ENCODE results near the gene UBE2Z. TPM values are rescaled to one million over a fixed set of nuclear protein-coding genes. Genes with fewer than 3 reads are reported as not detected.
A peak's percentile ranks its signal among the peaks of the same experiment; 100 is the strongest.

Gene UBE2Z
- 56.8 TPM for polyA plus RNA-seq (2013)

DNA sequence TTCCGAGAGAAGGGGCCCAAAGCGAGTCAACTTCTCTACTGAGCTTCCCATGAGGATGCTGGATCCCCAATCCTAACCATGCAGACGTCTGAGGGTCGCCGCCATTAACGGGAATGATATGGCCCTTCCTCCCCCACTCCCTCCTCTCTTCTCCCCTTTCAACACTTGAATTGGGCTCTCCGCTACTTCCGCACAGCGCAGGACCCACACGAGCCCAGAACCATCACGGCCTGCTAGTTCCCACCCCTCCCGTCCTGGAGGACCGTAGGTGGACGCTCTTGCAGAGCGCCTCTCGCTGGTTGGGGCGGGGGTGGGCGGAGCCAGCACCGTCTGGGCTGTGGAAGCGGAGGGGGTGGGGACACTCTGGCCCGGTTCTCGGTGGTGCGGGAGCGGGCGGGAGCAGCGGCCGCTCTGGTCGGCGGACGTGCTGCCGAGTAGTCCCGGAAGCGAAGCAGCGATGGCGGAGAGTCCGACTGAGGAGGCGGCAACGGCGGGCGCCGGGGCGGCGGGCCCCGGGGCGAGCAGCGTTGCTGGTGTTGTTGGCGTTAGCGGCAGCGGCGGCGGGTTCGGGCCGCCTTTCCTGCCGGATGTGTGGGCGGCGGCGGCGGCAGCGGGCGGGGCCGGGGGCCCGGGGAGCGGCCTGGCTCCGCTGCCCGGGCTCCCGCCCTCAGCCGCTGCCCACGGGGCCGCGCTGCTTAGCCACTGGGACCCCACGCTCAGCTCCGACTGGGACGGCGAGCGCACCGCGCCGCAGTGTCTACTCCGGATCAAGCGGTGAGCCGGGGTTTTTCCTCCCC, at the start of gene UBE2Z:
Gene UBE2Z, plus strand, starts transcription at position 361 of the 797 bp plus-strand sequence. Its CDS starts 97 bp downstream, at position 458.
- peaks cover 2 to 34% (median 30%) of the 10 kb centered on the region in 4 experiments for H3K4me1 ChIP-seq (ENCODE audit: control extremely low read depth in 1 of 4, control insufficient read depth in 4 of 4, insufficient read depth in 4 of 4, low read length in 3 of 4)
- no peaks in the 10 kb centered on the region for H3K9me3 ChIP-seq (ENCODE audit: control extremely low read depth in 1 of 5, control insufficient read depth in 4 of 5, insufficient read depth in 2 of 5, low read depth in 1 of 5, low read length in 4 of 5)
- peak within 1 kb of the TSS; percentile 99 for H3K27ac ChIP-seq (ENCODE audit: insufficient read depth in 1 of 2, low read depth in 1 of 2, low read length in 2 of 2, poor library complexity in 1 of 2, severe bottlenecking in 2 of 2)
- H3K4me3 ChIP-seq (ENCODE audit: control insufficient read depth in 1 of 7, extremely low read depth in 1 of 7, insufficient read depth in 4 of 7, low read depth in 2 of 7, low read length in 6 of 7), result peak within 1 kb of the TSS; percentile 70 to 87 (median 80)
- ChIA-PET POLR2A (interaction anchor here (0.7 to 1.6 kb wide), 3 partner anchors 11 to 56 kb away, joined by 3 to 17 read pairs (median 4); partner anchors contain the start of gene ATP5MC1), CTCF (interaction anchor here (0.8 to 1.1 kb wide), 3 partner anchors 12 to 24 kb away, joined by 4 read pairs; partner anchors contain the start of gene ATP5MC1)
- H3K27me3 ChIP-seq (replicated peaks in 2 of 5; ENCODE audit: control insufficient read depth in 4 of 5, insufficient read depth in 5 of 5, low read length in 4 of 5), result no peaks in the 10 kb centered on the region
- WGBS (ENCODE audit: insufficient coverage), result 0% methylated on average over 52 of the region's 81 CpGs
- DNase-seq, result peak; percentile 97 to 98 (median 97)
- peaks cover 3 to 31% (median 25%) of the 10 kb centered on the region in 4 experiments for H3K36me3 ChIP-seq (ENCODE audit: control insufficient read depth in 4 of 4, insufficient read depth in 4 of 4, low read length in 3 of 4)

DNA sequence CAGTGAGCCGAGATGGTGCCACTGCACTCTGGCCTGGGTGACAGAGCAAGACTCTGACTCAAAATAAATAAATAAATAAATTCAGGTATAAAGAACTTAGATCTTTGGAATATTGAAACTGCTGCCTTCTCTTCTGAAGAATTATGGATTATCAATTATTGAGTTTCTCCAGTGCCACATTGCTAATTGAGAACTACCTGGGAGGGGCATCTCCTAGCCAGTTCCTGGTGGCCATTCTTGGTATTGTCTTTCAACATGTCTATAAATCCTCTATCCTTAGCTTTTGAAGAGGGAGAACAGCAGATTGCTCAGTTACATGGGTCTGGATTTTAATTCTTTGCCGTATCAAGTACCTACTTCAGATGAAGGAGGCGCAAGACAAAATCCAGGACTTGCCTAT, 48.2 kb upstream of the UBE2Z start:
- H3K36me3 ChIP-seq (ENCODE audit: control insufficient read depth in 4 of 4, insufficient read depth in 4 of 4, low read length in 3 of 4), result peaks cover 24 to 67% (median 38%) of the 10 kb centered on the region in 4 experiments
- no peaks in the 10 kb centered on the region for H3K9me3 ChIP-seq (ENCODE audit: control extremely low read depth in 1 of 5, control insufficient read depth in 4 of 5, insufficient read depth in 2 of 5, low read depth in 1 of 5, low read length in 4 of 5)
- ChIA-PET CTCF (interaction anchor here (0.6 to 50.0 kb wide), 6 partner anchors 10 to 157 kb away, joined by 3 to 1090 read pairs (median 28); partner anchors contain the start of gene TTLL6), POLR2A (no interaction called here)
- WGBS (ENCODE audit: insufficient coverage), result 100% methylated on average over 2 of the region's 3 CpGs
- peaks cover under 1 to 15% (median 5%) of the 10 kb centered on the region in 4 experiments for H3K4me1 ChIP-seq (ENCODE audit: control extremely low read depth in 1 of 4, control insufficient read depth in 4 of 4, insufficient read depth in 4 of 4, low read length in 3 of 4)
- H3K4me3 ChIP-seq (ENCODE audit: control insufficient read depth in 1 of 7, extremely low read depth in 1 of 7, insufficient read depth in 4 of 7, low read depth in 2 of 7, low read length in 6 of 7), result no peak overlapping the region
- no peaks in the 10 kb centered on the region for H3K27me3 ChIP-seq (replicated peaks in 2 of 5; ENCODE audit: control insufficient read depth in 4 of 5, insufficient read depth in 5 of 5, low read length in 4 of 5)
- H3K27ac ChIP-seq (ENCODE audit: insufficient read depth in 1 of 2, low read depth in 1 of 2, low read length in 2 of 2, poor library complexity in 1 of 2, severe bottlenecking in 2 of 2), result no peak overlapping the region
- peak in 1 of 3 donors; percentile 23 for DNase-seq

GRCh38 chr17:48860456-48860855, 47.8 kb upstream of the UBE2Z start:
- no peak for DNase-seq
- 100% methylated on average over 3 of the region's 4 CpGs for WGBS (ENCODE audit: insufficient coverage)
- Histone ChIP-seq H3K27ac (ENCODE audit: insufficient read depth in 1 of 2, low read depth in 1 of 2, low read length in 2 of 2, poor library complexity in 1 of 2, severe bottlenecking in 2 of 2) (no peak overlapping the region), H3K27me3 (replicated peaks in 2 of 5; ENCODE audit: control insufficient read depth in 4 of 5, insufficient read depth in 5 of 5, low read length in 4 of 5) (no peaks in the 10 kb centered on the region), H3K9me3 (ENCODE audit: control extremely low read depth in 1 of 5, control insufficient read depth in 4 of 5, insufficient read depth in 2 of 5, low read depth in 1 of 5, low read length in 4 of 5) (no peaks in the 10 kb centered on the region), H3K4me1 (ENCODE audit: control extremely low read depth in 1 of 4, control insufficient read depth in 4 of 4, insufficient read depth in 4 of 4, low read length in 3 of 4) (peaks cover 0 to 11% (median 4%) of the 10 kb centered on the region in 4 experiments), H3K36me3 (ENCODE audit: control insufficient read depth in 4 of 4, insufficient read depth in 4 of 4, low read length in 3 of 4) (peaks cover 20 to 62% (median 34%) of the 10 kb centered on the region in 4 experiments), H3K4me3 (ENCODE audit: control insufficient read depth in 1 of 7, extremely low read depth in 1 of 7, insufficient read depth in 4 of 7, low read depth in 2 of 7, low read length in 6 of 7) (no peak overlapping the region)
- POLR2A ChIA-PET, result no interaction called here
- CTCF ChIA-PET, result interaction anchor here (0.9 to 50.0 kb wide), 6 partner anchors 11 to 54 kb away, joined by 3 to 1090 read pairs (median 28); partner anchors contain the start of gene TTLL6

DNA sequence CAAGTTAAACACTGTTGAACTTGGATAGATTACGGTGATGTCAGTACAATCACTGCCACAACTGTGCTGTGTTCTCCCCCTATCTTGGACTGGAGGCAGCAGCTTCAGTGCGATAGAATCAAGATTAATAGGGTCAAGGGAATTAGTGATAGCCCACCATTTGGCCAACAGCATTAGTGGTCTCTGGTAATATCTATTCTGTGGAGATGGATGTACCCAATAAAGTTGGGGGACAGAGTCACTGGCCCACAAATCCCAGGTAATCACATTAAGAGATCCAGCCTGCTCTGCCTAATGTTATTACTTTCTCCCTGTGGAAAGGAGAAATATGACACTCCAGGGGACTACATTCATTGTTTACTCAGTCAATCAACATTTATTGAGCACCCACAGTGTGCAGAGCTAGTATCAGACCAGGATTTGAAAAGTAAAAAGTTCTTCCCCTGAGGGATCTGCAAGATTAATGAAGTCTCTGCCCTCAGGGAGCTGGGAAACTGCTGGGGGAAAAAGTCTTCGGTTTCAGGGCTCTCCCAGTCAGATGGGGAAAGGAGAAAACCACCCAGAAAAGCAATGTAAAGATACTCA, 39.2 kb upstream of the UBE2Z start:
- peaks cover 0 to 14% (median 6%) of the 10 kb centered on the region in 4 experiments for H3K36me3 ChIP-seq (ENCODE audit: control insufficient read depth in 4 of 4, insufficient read depth in 4 of 4, low read length in 3 of 4)
- H3K27me3 ChIP-seq (replicated peaks in 2 of 5; ENCODE audit: control insufficient read depth in 4 of 5, insufficient read depth in 5 of 5, low read length in 4 of 5), result peaks cover 0 to 2% (median 0%) of the 10 kb centered on the region in 5 experiments
- no peak overlapping the region for H3K4me3 ChIP-seq (ENCODE audit: control insufficient read depth in 1 of 7, extremely low read depth in 1 of 7, insufficient read depth in 4 of 7, low read depth in 2 of 7, low read length in 6 of 7)
- peaks cover 0 to 14% (median 6%) of the 10 kb centered on the region in 4 experiments for H3K4me1 ChIP-seq (ENCODE audit: control extremely low read depth in 1 of 4, control insufficient read depth in 4 of 4, insufficient read depth in 4 of 4, low read length in 3 of 4)
- WGBS (ENCODE audit: insufficient coverage), result 90% methylated on average over 2 of the region's 3 CpGs
- no peaks in the 10 kb centered on the region for H3K9me3 ChIP-seq (ENCODE audit: control extremely low read depth in 1 of 5, control insufficient read depth in 4 of 5, insufficient read depth in 2 of 5, low read depth in 1 of 5, low read length in 4 of 5)
- no peak overlapping the region for H3K27ac ChIP-seq (ENCODE audit: insufficient read depth in 1 of 2, low read depth in 1 of 2, low read length in 2 of 2, poor library complexity in 1 of 2, severe bottlenecking in 2 of 2)
- ChIA-PET POLR2A (no interaction called here), CTCF (interaction anchor here (1.1 to 50.0 kb wide), 6 partner anchors 10 to 150 kb away, joined by 3 to 1090 read pairs (median 4); partner anchors contain the start of gene TTLL6)
- DNase-seq, result no peak

DNA sequence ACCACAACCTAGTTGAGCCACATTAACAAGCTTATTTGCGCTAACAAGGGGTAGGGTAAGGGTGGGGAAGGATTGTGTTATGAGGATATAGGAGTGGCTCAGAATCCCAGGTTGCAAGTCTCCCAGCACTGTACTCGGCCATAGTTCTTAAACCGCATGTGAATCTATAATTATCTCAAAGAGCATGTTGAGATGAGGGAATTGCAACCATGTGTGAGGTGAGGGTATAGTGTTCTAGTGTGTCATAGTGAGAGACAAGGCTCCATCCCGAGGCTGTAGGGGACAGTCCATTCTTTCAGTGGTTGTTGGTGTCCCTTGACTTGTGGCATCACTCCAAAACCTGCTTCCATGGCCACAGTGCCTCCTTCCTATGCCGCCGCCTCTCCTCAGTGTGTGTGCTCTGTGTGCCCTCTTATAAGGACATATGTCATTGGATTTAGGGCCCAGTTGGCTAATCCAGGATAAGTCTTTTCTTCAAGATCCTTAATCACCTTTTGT, 38.3 kb upstream of the UBE2Z start:
- 100% methylated on average over 3 of the region's 6 CpGs for WGBS (ENCODE audit: insufficient coverage)
- H3K9me3 ChIP-seq (ENCODE audit: control extremely low read depth in 1 of 5, control insufficient read depth in 4 of 5, insufficient read depth in 2 of 5, low read depth in 1 of 5, low read length in 4 of 5), result no peaks in the 10 kb centered on the region
- ChIA-PET POLR2A (no interaction called here), CTCF (interaction anchor here (1.2 to 50.0 kb wide), 4 partner anchors 9 to 63 kb away, joined by 3 to 1090 read pairs (median 10); partner anchors contain the start of gene TTLL6)
- H3K36me3 ChIP-seq (ENCODE audit: control insufficient read depth in 4 of 4, insufficient read depth in 4 of 4, low read length in 3 of 4), result peaks cover 0 to 6% (median 0%) of the 10 kb centered on the region in 4 experiments
- peaks cover 0 to 2% (median 0%) of the 10 kb centered on the region in 5 experiments for H3K27me3 ChIP-seq (replicated peaks in 2 of 5; ENCODE audit: control insufficient read depth in 4 of 5, insufficient read depth in 5 of 5, low read length in 4 of 5)
- peaks cover 0 to 14% (median 6%) of the 10 kb centered on the region in 4 experiments for H3K4me1 ChIP-seq (ENCODE audit: control extremely low read depth in 1 of 4, control insufficient read depth in 4 of 4, insufficient read depth in 4 of 4, low read length in 3 of 4)
- H3K27ac ChIP-seq (ENCODE audit: insufficient read depth in 1 of 2, low read depth in 1 of 2, low read length in 2 of 2, poor library complexity in 1 of 2, severe bottlenecking in 2 of 2), result no peak overlapping the region
- no peak for DNase-seq
- H3K4me3 ChIP-seq (ENCODE audit: control insufficient read depth in 1 of 7, extremely low read depth in 1 of 7, insufficient read depth in 4 of 7, low read depth in 2 of 7, low read length in 6 of 7), result no peak overlapping the region

DNA sequence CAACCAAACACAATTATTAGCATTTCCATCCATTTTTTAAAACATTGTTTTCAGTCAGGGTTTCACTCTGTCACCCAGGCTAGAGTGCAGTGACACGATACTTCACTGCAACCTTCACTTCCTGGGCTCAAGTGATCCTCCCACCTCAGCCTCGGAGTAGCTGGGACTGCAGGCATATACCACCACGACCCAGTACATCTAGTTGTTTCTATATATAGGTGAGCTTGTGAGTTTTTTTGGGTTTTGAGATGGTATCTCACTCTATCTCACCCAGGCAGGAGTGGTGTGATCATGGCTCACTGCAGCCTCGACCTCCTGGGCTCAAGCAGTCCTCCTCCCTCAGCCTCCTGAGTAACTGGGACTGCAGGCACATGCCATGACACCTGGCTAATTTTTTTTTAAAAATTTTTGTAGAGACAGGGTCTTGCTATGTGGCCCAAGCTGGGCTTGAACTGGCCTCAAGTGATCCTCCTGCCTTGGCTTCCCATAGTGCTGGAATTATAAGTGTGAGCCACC, 37.1 kb upstream of the UBE2Z start:
- CTCF ChIA-PET, result interaction anchor here (1.2 to 50.0 kb wide), 4 partner anchors 8 to 64 kb away, joined by 3 to 1090 read pairs (median 12); partner anchors contain the start of gene TTLL6
- POLR2A ChIA-PET, result no interaction called here

More for the DNA sequence above, 37.1 kb upstream of the UBE2Z start:
- WGBS (ENCODE audit: insufficient coverage), result 80% methylated on average over 1 of the region's 4 CpGs
- H3K27me3 ChIP-seq (replicated peaks in 2 of 5; ENCODE audit: control insufficient read depth in 4 of 5, insufficient read depth in 5 of 5, low read length in 4 of 5), result peaks cover 0 to 2% (median 0%) of the 10 kb centered on the region in 5 experiments
- no peaks in the 10 kb centered on the region for H3K9me3 ChIP-seq (ENCODE audit: control extremely low read depth in 1 of 5, control insufficient read depth in 4 of 5, insufficient read depth in 2 of 5, low read depth in 1 of 5, low read length in 4 of 5)
- DNase-seq, result no peak
- H3K4me1 ChIP-seq (ENCODE audit: control extremely low read depth in 1 of 4, control insufficient read depth in 4 of 4, insufficient read depth in 4 of 4, low read length in 3 of 4), result peaks cover 0 to 14% (median 6%) of the 10 kb centered on the region in 4 experiments
- H3K27ac ChIP-seq (ENCODE audit: insufficient read depth in 1 of 2, low read depth in 1 of 2, low read length in 2 of 2, poor library complexity in 1 of 2, severe bottlenecking in 2 of 2), result no peak overlapping the region
- no peak overlapping the region for H3K4me3 ChIP-seq (ENCODE audit: control insufficient read depth in 1 of 7, extremely low read depth in 1 of 7, insufficient read depth in 4 of 7, low read depth in 2 of 7, low read length in 6 of 7)
- H3K36me3 ChIP-seq (ENCODE audit: control insufficient read depth in 4 of 4, insufficient read depth in 4 of 4, low read length in 3 of 4), result peaks cover 0 to 3% (median 0%) of the 10 kb centered on the region in 4 experiments

Data from common myeloid progenitor, CD34-positive (primary cell).